Measurements from ENCODE around the gene FAM120A. TPM values are rescaled to one million over a fixed set of nuclear protein-coding genes. Genes with fewer than 3 reads are reported as not detected.

Gene FAM120A
- total and polyA plus RNA-seq, 2 of the 13 experiments (the other 11 are each of a cell fraction or from before 2014, with no cell fraction given), result 41.3 to 44.4 TPM

GRCh38 chr9:93612052-93612795 lies 160.7 kb downstream of the FAM120A start:
- H3K9me3 ChIP-seq (ENCODE audit: low read length), result peaks cover 10% of the 10 kb centered on the region; the same call in 1 of the 2 replicates
- ChIA-PET POLR2A (no interaction called here), CTCF (ENCODE audit: low intra/inter-chr PET ratio, low total read pairs) (no interaction called here)
- H3K4me2 ChIP-seq (ENCODE audit: low read depth, low read length), result no peak overlapping the region
- no peaks in the 10 kb centered on the region for H3K4me1 ChIP-seq (ENCODE audit: insufficient read depth, low read length)
- peaks cover 13% of the 10 kb centered on the region for H3K79me2 ChIP-seq (ENCODE audit: insufficient read depth, low read length)
- H3K9ac ChIP-seq (ENCODE audit: insufficient read depth, low read depth, low read length), result no peak overlapping the region
- TF ChIP-seq ELF1 (CRISPR knock-in tag; IDR thresholded peaks at IDR 0.05) (no peak), BRCA1 (CRISPR knock-in tag; IDR thresholded peaks at IDR 0.05) (no peak), ONECUT2 (CRISPR knock-in tag; IDR thresholded peaks at IDR 0.05) (no peak)
- BruUV-seq (replicated peaks), result no TSS peak
- in situ Hi-C loops (cut with HindIII; ENCODE audit: extremely low pct_ligation_motif_present, low pct_unique_long_range_greater_than_20kb), result no loop called here
- 100% methylated on average over 2 of the region's 2 CpGs for WGBS (ENCODE audit: low lambda C conversion rate)
- FAIRE-seq (no peak), DNase-seq (ENCODE audit: low spot score) (no peak), ATAC-seq (no peak)
- H3K27me3 ChIP-seq (ENCODE audit: control insufficient read depth in 1 of 2, insufficient read depth in 2 of 2, low read length in 2 of 2), result no peaks in the 10 kb centered on the region
- no peak overlapping the region for H3K27ac ChIP-seq (ENCODE audit: extremely low read length, insufficient read depth, low read length)
- no peak overlapping the region for H2AFZ ChIP-seq (ENCODE audit: low read length)
- no peak overlapping the region for H3K4me3 ChIP-seq (replicated peaks in 1 of 3; ENCODE audit: insufficient read depth in 1 of 3, low read depth in 2 of 3, low read length in 3 of 3)
- H4K20me1 ChIP-seq (ENCODE audit: insufficient read depth, low read length), result no peaks in the 10 kb centered on the region
- no peaks in the 10 kb centered on the region for H3K36me3 ChIP-seq (replicated peaks in 1 of 2; ENCODE audit: control insufficient read depth in 1 of 2, insufficient read depth in 2 of 2, low read length in 2 of 2)
- intact Hi-C loops (cut with micrococcal nuclease; ENCODE audit: unreplicated experiment), result no loop called here

DNA sequence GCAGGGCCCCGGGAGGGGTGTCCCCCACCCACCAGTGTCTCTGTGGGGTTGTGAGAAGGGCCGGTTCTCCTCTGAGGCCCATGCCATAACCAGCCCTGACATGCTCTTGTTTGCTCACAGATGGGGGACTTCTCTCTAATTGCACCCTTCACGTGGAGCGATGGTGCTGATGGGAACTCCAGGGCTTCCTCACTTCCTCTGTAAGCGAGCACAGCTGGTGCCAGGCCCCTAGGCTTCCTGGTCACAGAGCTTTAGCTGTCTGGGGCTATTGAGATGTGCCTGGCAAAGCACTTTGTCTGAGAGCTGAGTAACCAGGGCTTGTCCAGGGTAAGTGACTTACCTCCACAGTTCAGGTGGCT lies 161.3 kb downstream of the FAM120A start:
- no peaks in the 10 kb centered on the region for H4K20me1 ChIP-seq (ENCODE audit: insufficient read depth, low read length)
- H3K79me2 ChIP-seq (ENCODE audit: insufficient read depth, low read length), result peaks cover 13% of the 10 kb centered on the region
- H3K36me3 ChIP-seq (replicated peaks in 1 of 2; ENCODE audit: control insufficient read depth in 1 of 2, insufficient read depth in 2 of 2, low read length in 2 of 2), result no peaks in the 10 kb centered on the region
- DNase-seq (ENCODE audit: low spot score) (no peak), FAIRE-seq (no peak), ATAC-seq (no peak)
- POLR2A ChIA-PET, result no interaction called here
- no TSS peak for BruUV-seq (replicated peaks)
- WGBS (ENCODE audit: low lambda C conversion rate), result 85% methylated on average over 2 of the region's 5 CpGs
- no peak overlapping the region for H3K4me3 ChIP-seq (replicated peaks in 1 of 3; ENCODE audit: insufficient read depth in 1 of 3, low read depth in 2 of 3, low read length in 3 of 3)
- no peak overlapping the region for H3K9ac ChIP-seq (ENCODE audit: insufficient read depth, low read depth, low read length)
- no peak overlapping the region for H3K27ac ChIP-seq (ENCODE audit: extremely low read length, insufficient read depth, low read length)
- no peak overlapping the region for H3K4me2 ChIP-seq (ENCODE audit: low read depth, low read length)
- H3K27me3 ChIP-seq (ENCODE audit: control insufficient read depth in 1 of 2, insufficient read depth in 2 of 2, low read length in 2 of 2), result no peaks in the 10 kb centered on the region
- CTCF ChIA-PET (ENCODE audit: low intra/inter-chr PET ratio, low total read pairs), result no interaction called here
- intact Hi-C loops (cut with micrococcal nuclease; ENCODE audit: unreplicated experiment), result no loop called here
- H3K9me3 ChIP-seq (ENCODE audit: low read length), result peaks cover 10% of the 10 kb centered on the region; the same call in 1 of the 2 replicates
- H3K4me1 ChIP-seq (ENCODE audit: insufficient read depth, low read length), result no peaks in the 10 kb centered on the region
- no peak overlapping the region for H2AFZ ChIP-seq (ENCODE audit: low read length)
- in situ Hi-C loops (cut with HindIII; ENCODE audit: extremely low pct_ligation_motif_present, low pct_unique_long_range_greater_than_20kb), result no loop called here
- no peak for TF ChIP-seq BRD4 (CRISPR knock-in tag; IDR thresholded peaks at IDR 0.05)
- TF ChIP-seq ZNF652 (CRISPR knock-in tag; IDR thresholded peaks at IDR 0.05; ENCODE audit: borderline replicate concordance, low read depth), result no peak
- TF ChIP-seq, protein P1, sequence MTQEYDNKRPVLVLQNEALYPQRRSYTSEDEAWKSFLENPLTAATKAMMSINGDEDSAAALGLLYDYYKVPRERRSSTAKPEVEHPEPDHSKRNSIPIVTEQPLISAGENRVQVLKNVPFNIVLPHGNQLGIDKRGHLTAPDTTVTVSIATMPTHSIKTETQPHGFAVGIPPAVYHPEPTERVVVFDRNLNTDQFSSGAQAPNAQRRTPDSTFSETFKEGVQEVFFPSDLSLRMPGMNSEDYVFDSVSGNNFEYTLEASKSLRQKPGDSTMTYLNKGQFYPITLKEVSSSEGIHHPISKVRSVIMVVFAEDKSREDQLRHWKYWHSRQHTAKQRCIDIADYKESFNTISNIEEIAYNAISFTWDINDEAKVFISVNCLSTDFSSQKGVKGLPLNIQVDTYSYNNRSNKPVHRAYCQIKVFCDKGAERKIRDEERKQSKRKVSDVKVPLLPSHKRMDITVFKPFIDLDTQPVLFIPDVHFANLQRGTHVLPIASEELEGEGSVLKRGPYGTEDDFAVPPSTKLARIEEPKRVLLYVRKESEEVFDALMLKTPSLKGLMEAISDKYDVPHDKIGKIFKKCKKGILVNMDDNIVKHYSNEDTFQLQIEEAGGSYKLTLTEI (CRISPR knock-in tag; conservative IDR thresholded peaks at IDR 0.05), result no peak
- TF ChIP-seq ZNF207 (IDR thresholded peaks at IDR 0.05; ENCODE audit: borderline replicate concordance), result no peak
- TF ChIP-seq MTF1 (CRISPR knock-in tag; IDR thresholded peaks at IDR 0.05), result no peak
- TF ChIP-seq ZSCAN20 (CRISPR knock-in tag; IDR thresholded peaks at IDR 0.05; ENCODE audit: borderline replicate concordance), result no peak
- TF ChIP-seq POLR2AphosphoS5 (IDR thresholded peaks at IDR 0.05; ENCODE audit: low read depth, low read length), result no peak
- TF ChIP-seq MXI1 (IDR thresholded peaks at IDR 0.05; ENCODE audit: borderline replicate concordance, low read depth, low read length), result no peak
- no peak for TF ChIP-seq ZMYM2 (CRISPR knock-in tag; IDR thresholded peaks at IDR 0.05)
- no peak for TF ChIP-seq NFE2 (CRISPR knock-in tag; IDR thresholded peaks at IDR 0.05)
- no peak for TF ChIP-seq SNAPC5 (CRISPR knock-in tag; IDR thresholded peaks at IDR 0.05; ENCODE audit: borderline replicate concordance)
- no peak for TF ChIP-seq NFRKB (IDR thresholded peaks at IDR 0.05)
- no peak for TF ChIP-seq ZNF549 (CRISPR knock-in tag; IDR thresholded peaks at IDR 0.05)
- no peak for TF ChIP-seq HHEX (CRISPR knock-in tag; IDR thresholded peaks at IDR 0.05)
- TF ChIP-seq, protein P2, sequence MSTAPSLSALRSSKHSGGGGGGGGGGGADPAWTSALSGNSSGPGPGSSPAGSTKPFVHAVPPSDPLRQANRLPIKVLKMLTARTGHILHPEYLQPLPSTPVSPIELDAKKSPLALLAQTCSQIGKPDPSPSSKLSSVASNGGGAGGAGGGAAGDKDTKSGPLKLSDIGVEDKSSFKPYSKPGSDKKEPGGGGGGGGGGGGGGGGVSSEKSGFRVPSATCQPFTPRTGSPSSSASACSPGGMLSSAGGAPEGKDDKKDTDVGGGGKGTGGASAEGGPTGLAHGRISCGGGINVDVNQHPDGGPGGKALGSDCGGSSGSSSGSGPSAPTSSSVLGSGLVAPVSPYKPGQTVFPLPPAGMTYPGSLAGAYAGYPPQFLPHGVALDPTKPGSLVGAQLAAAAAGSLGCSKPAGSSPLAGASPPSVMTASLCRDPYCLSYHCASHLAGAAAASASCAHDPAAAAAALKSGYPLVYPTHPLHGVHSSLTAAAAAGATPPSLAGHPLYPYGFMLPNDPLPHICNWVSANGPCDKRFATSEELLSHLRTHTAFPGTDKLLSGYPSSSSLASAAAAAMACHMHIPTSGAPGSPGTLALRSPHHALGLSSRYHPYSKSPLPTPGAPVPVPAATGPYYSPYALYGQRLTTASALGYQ (CRISPR knock-in tag; IDR thresholded peaks at IDR 0.05), result no peak

All from HepG2 (cell line).